ENCODE data around the gene GATAD2B.

GATAD2B gene

DNA sequence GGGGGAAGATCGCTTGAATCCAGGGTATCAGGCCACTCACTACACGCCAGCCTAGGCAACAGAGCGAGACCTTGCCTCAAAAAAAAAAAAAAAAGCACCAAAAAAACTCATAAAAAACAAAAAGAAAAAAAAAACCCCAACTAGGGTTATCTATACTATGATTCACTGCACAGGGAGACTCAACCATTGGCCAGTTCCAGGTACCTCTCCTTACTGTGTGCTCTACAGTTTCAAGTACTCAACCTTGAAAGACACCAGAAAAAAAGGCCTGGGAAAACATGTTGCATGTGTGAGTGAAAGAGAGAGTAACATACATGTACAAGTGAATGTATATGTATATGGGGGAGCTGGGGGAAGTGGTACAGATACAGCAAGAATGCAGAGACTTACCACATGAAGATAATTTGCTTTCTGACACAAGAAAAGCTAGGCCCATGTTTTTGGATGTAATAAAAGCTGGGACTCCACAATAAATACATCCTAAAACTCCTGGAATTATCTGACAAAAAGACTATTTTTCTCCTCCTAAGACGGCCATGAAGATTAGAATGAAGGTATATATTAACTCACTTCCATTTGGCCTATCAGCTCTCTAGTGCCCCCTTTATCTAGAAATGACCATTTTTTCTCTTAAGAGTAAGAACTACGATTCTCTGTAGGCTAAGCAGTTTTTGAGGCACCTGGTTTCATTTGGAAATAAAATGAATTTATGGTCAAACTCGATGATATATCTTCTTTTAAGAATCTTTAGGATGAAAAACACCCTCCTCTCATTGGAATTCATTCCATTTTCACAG lies 95.4 kb downstream of the GATAD2B start:
- DNase-seq: no peak

- no peak for DNase-seq
Observed at GRCh38 chr1:153818876-153819275, 103.9 kb downstream of the GATAD2B start.

DNA sequence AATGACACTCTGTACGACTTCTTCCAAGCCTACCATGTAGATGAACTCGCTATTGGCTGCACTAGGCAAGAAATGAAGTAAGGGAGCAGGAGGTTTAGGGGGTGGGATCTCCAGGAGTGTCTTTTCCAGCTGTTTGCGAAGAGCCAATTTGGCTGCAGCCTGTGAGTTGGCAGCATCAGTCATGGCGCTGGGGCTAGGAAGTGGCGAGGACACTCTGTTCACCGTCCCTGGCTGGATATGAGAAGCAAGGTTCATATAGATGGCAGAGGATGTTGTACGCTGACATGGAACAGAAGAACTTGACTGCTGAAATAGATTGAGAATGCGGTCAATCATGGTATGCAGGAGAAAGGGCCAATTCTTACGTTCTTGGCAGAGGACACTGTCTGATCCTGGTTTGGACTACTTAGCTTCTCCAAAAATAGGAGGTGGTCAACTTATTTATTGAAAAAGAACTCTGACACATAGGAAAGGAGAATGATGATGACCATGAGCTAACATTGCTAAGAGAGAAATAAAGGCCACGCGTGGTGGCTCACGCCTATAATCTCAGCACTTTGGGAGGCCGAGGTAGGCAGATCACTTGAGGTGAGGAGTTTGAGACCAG lies 106.4 kb downstream of the GATAD2B start:
- DNase-seq: no peak

GRCh38 chr1:153805886-153806719 lies 116.7 kb downstream of the GATAD2B start:
- DNase-seq: no peak

DNA sequence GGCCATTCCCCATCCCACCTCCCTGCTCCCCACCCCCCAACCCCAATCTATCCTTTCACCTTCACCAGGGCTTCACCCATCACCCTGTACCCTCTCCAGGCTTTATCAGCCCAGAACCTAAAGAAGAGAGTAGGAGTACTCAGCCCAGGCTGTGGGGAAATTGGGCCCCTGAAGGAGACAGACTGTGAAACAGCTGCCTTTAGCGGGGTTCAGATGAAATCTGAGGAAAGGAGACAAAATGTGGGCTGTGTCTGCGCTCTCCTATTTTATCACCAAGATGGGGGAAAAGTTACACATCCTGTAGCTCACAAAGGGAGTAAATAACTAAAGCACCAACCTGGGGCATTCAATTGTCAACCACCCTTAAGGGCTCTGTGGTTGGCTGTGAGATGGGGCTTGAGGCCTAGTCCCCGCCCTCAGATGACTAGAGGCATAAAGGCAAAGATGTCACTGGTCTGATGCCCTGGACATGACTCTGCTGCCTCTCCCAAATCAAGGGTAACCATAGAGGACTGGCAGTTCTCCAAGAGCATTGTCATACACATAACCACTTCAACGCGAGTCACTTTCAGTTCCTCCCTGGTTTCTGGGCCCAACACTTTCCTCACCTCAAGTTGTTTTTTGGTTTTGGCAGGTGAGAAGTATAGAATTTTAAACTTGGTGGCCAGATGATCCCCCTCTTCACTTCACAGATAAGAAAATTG lies 117.6 kb downstream of the GATAD2B start:
- DNase-seq: no peak

DNA sequence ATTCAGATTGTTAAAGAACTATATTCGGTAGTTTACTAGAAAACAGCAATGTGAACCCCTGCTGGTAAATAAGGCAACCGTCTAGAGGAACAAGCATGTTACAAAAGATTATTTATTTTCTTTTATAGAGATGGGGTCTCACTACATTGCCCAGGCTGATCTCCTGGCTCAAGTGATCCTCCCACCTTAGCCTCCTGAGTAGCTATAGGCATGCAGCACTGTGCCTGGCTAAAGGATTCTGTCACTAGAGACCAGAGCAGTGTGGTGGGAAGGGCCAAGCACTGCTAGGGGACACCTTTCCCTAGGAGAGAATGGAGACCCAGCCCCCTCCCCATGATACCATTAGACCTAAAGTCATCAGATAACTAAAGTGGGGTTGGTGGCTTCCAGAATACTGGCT lies 118.7 kb downstream of the GATAD2B start:
- no peak for DNase-seq

DNA sequence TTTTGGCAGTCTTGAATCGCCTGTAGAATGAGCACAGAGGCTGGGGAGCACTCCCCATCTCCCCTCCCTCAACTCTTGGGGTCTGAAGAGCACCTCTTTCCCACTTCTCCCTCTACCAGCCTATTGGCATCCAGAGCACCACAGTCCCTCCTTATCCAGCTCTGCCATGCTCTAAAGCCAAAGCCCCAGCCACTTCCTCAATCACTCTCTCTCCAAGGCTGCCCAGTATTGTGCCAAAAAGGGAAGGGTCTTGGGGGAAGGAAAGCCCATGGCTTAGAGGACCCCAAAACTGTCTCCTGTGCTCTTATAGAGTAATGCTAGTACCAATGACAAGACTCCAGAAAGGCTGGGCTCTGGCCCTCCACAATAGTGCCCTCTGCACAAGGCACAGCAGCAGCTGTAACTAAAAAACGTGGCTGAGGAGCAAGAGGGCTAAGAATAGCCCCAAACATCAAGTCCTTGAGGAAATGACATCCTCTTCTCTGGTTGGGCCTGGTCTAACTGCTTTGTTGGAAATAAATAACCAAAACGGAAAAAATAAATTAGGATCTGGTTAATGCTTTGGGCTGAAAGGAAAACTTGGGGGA lies 119.2 kb downstream of the GATAD2B start:
- no peak for DNase-seq

- no peak for DNase-seq
Observed at GRCh38 chr1:153801786-153802697, 120.7 kb downstream of the GATAD2B start.

GRCh38 chr1:153801028-153801625 lies 121.6 kb downstream of the GATAD2B start:
- DNase-seq: no peak

DNA sequence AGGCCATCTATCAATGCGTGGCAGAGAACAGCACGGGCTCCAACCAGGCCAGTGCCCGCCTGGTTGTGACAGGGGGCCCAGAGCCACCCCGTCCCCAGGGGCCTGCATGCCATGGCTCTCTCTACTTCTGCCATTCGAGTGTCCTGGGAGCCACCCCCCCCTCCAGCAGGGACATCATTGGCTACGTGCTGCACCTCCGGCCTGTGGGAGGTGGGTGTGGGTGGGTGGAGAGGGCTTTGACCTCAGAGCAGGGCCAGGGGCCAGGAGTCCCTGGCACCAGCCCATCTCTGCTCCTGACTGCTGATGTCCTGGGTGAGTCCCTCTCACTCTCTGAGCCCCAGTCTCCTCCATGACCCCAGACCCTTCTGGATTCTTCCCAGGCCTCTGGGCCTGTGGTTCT lies 122.3 kb downstream of the GATAD2B start:
- DNase-seq: no peak

DNA sequence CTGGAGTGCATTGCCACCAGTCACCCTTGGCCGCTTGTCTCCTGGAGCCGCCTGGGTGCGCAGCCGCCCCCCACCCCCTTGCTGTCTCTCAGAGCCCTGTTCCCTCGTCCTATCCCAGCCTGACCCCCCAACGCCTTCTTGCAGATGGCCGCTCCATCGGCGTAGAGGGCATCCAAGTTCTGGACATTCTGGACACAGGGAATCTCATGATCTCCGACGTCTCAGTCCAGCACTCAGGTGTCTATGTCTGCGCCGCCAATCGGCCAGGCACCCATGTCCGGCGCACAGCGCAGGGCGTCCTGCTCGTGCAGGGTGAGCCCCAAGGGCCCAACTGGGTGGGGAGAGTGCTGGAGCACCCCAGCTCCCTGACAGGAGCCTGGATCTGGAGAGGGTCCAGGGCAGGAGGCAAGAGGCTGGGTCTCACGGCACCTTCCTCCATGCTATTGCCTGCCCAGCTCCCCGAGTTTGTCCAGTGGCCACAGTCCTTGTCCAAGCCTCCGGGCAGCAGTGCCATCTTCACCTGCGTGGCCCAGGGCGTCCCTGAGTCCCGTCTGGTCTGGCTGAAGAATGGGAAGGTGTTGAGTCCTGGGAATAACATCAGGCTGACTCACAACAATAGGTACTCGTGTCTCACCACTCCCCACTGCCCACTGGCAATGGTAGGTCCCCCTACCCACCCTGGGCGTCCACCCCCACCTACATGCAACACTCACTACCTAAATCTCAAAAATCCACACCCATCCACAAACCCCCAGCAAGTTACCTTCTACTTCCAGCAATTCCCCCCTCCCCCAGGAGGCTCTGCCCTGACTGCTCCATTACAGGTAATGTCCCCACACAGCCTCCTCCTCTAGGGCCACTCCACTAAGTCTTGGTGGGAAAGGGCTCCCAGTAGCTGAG lies 123.0 kb downstream of the GATAD2B start:
- no peak for DNase-seq

DNA sequence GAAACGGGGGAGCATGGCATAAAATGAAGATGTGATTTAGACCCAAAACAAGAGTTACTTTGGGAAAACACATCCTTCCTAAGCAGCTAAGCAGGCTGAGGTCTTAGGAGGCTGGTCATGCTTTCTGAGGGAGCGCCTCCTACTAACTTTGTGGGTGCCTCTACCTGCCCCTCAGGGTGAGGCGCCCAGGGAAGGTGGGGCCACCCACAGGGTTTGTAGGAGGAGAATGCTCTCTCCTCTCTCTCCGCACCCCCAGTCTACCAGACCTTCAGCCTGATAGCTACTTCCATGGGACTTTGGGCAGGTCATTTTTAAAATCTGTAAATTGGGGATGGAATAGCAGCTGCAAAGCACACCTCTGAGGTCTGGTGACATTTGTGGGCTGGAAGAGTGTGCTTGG lies 123.8 kb downstream of the GATAD2B start:
- no peak for DNase-seq

DNA sequence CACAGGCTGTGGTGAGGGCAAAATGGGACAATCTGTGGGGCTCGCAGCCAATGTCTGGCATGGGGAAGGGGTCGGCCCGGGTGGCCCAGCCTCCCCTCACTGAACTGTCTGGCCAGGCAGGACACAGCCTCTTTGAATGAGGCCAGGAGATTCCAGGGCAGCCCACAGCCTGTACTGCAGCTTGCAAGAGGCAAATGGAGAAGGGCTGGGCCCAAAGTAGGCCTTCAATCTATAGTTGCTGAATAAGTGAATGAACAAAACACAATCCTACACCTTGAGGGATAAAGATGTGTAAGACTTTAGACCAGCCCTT lies 124.3 kb downstream of the GATAD2B start:
- no peak for DNase-seq

DNA sequence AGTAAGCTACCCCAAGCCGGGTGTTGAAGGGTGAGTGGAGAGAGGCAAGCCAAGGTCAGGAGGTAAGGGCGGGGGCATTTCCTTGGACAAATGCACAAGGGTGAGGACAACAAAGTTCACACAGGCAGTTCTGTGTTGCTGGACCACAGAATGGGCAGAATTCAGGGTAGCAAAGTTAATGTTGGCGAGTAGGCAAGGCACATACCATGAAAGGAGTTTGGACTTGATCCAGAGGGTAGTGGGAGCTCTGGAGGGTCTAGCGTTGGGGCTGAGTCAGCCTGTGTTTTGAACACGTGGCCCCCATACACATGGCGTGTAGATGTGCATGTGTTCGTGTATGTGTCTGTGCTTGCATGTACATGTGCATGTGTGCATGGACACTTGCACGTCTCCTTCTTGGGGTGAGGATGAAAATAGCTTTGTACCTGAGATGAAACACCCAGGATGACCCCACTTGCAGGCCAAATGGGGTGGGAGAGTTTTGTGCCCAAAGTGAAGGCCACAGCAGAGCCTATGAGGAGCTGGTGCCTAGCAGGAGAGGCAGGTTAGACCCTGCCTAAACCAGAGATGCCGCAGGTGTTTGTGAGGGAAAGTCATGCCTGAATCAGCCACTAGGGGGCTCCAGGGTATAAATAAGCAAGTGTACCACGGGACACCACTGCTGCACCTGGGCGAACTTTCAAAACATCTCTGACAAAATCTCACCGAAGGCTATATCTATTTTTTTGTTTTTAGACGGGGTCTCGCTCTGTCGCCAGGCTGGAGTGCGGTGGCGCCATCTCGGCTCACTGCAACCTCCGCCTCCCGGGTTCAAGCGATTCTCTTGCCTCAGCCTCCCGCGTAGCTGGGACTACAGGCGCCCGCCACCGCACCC lies 125.7 kb downstream of the GATAD2B start:
- DNase-seq: no peak

- no peak for DNase-seq
Observed at GRCh38 chr1:153795934-153796785, 126.6 kb downstream of the GATAD2B start.

- no peak for DNase-seq
Observed at GRCh38 chr1:153795330-153795837, 127.4 kb downstream of the GATAD2B start.

- no peak for DNase-seq
Observed at GRCh38 chr1:153794624-153795329, 128.0 kb downstream of the GATAD2B start.

Data from NCI-H1436 treated with DMSO at 0.1 percent for 48 hours (cell line).